HL-60 (cell line): ENCODE measurements around the gene PCYT1A.

Source experiments
- DNase-seq, 2 experiments: peaks; one replicate each; pipeline ENCODE4 v3.0.0-alpha.2; 2010 to 2020; ENCODE audit warnings: low read depth in 1 of 2, low spot score in 1 of 2
- H3K27ac ChIP-seq: fragments of 250-450 bp; sonication (Bioruptor Pico); replicated peaks from 2 replicates; pipeline ENCODE4 v1.5.1; 2020; ENCODE audit warnings: mild to moderate bottlenecking, moderate library complexity
- H3K27me3 ChIP-seq: fragments of 250-450 bp; sonication (Bioruptor Pico); 2 replicates; pipeline ENCODE4 v1.5.1; 2021; ENCODE audit warnings: mild to moderate bottlenecking, moderate library complexity; ENCODE audit not compliant: insufficient read depth, poor library complexity, severe bottlenecking
- H3K4me3 ChIP-seq: replicated peaks from 2 replicates; pipeline ENCODE4 v1.5.1; 2011; ENCODE audit warnings: mild to moderate bottlenecking, control low read depth, low read length; ENCODE audit not compliant: insufficient read depth
- CTCF ChIP-seq: IDR thresholded peaks from one replicate; pipeline ENCODE4 v1.5.1; 2011; ENCODE audit warnings: low read length, control low read depth, inconsistent platforms; ENCODE audit not compliant: insufficient read depth
- GABPA ChIP-seq: IDR thresholded peaks from 2 replicates; pipeline ENCODE4 v1.6.1; 2012; ENCODE audit warnings: low read depth
- POLR2AphosphoS5 ChIP-seq: IDR thresholded peaks from 2 replicates; pipeline ENCODE4 v1.6.1; 2012; ENCODE audit warnings: low read depth
- SPI1 ChIP-seq: IDR thresholded peaks from 2 replicates; pipeline ENCODE4 v1.6.1; 2012; ENCODE audit warnings: low read depth, mild to moderate bottlenecking, borderline replicate concordance
- TF ChIP-seq, protein P1 (sequence below): IDR thresholded peaks from 2 replicates; pipeline ENCODE4 v1.6.1; 2012; ENCODE audit warnings: low read depth; ENCODE audit not compliant: insufficient replicate concordance

The PCYT1A gene

DNA sequence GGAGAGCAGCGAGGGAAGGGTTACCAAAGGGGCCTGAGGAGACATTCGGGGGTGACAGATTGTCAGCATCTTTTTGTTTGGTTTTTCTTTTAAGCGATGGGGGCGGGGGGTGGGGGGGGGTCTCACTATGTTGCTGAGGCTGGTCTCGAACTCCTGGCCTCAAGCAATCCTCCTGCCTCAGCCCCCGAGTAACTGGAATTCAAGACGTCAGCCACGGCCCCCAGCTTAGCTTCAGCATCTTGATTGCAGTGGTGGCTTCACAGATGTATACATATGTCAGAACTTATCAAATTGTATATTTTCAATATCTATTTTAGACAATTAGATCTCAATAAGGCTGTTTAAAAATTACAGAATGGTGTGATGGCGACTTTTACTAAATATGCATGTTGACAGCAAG, 107.2 kb downstream of the PCYT1A start:
- TF ChIP-seq POLR2AphosphoS5 (no peak), CTCF (no peak), GABPA (no peak), SPI1 (no peak)
- TF ChIP-seq, protein P1, sequence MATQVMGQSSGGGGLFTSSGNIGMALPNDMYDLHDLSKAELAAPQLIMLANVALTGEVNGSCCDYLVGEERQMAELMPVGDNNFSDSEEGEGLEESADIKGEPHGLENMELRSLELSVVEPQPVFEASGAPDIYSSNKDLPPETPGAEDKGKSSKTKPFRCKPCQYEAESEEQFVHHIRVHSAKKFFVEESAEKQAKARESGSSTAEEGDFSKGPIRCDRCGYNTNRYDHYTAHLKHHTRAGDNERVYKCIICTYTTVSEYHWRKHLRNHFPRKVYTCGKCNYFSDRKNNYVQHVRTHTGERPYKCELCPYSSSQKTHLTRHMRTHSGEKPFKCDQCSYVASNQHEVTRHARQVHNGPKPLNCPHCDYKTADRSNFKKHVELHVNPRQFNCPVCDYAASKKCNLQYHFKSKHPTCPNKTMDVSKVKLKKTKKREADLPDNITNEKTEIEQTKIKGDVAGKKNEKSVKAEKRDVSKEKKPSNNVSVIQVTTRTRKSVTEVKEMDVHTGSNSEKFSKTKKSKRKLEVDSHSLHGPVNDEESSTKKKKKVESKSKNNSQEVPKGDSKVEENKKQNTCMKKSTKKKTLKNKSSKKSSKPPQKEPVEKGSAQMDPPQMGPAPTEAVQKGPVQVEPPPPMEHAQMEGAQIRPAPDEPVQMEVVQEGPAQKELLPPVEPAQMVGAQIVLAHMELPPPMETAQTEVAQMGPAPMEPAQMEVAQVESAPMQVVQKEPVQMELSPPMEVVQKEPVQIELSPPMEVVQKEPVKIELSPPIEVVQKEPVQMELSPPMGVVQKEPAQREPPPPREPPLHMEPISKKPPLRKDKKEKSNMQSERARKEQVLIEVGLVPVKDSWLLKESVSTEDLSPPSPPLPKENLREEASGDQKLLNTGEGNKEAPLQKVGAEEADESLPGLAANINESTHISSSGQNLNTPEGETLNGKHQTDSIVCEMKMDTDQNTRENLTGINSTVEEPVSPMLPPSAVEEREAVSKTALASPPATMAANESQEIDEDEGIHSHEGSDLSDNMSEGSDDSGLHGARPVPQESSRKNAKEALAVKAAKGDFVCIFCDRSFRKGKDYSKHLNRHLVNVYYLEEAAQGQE, result no peak
- H3K27me3 ChIP-seq, result no peaks in the 10 kb centered on the region
- peak overlapping the region; percentile 69 for H3K27ac ChIP-seq
- H3K4me3 ChIP-seq, result no peak overlapping the region
- DNase-seq, result no peak
